SK-N-SH (cell line): ENCODE measurements around the gene STAT1.

ENCODE experiments used
- FOXJ3 ChIP-seq: sonication (generic); formaldehyde crosslinking; IDR thresholded peaks from 2 replicates; pipeline ENCODE4 v1.5.1; 2020; ENCODE audit warnings: mild to moderate bottlenecking, missing genetic modification reagents
- JUND ChIP-seq: IDR thresholded peaks from 2 replicates; pipeline ENCODE4 v1.4.0; 2012
- TEAD4 ChIP-seq: IDR thresholded peaks from 2 replicates; pipeline ENCODE4 v1.4.0; 2012; ENCODE audit warnings: mild to moderate bottlenecking, borderline replicate concordance; ENCODE audit not compliant: insufficient read depth
- YY1 ChIP-seq: IDR thresholded peaks from 2 replicates; pipeline ENCODE4 v1.4.0; 2012; ENCODE audit warnings: low read depth, mild to moderate bottlenecking
- TF ChIP-seq, protein P1 (sequence below): IDR thresholded peaks from 2 replicates; pipeline ENCODE4 v1.4.0; 2012; ENCODE audit warnings: low read depth, borderline replicate concordance
- TF ChIP-seq, protein P2 (sequence below): fragments of 200-600 bp; sonication (generic); IDR thresholded peaks from 2 replicates; pipeline ENCODE4 v1.6.1; 2017; ENCODE audit warnings: antibody characterized with exemption, mild to moderate bottlenecking, moderate library complexity
- TF ChIP-seq, protein P3 (sequence below): IDR thresholded peaks from 2 replicates; pipeline ENCODE4 v1.4.0; 2012; ENCODE audit warnings: low read depth

DNA sequence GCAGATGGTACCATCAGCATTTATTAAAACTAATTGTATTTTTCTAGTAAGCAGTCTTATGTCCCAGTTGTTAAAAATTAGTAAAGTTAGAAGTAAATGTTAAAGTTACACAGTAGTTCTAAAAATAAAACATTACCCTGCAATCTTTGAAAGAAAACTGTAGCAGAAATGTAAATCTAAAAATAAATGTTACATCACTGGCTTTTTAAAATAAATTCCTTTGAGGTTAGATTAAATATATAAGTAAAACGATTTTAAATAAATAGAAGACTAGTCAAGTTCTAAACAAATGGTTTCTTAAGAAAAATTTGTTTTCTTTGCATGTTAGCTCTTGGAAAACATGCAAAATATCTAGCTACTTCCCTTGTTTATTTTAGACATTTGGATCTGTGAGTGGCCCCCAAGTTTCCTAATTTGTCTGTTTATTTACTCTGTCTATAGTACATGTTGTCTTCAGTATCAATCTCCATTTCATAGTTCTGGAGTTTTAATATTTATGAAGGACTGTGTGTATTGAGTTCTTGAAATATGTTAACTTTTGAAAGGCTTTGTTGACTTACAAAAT, 75.1 kb downstream of the STAT1 start:
- TF ChIP-seq, protein P1, sequence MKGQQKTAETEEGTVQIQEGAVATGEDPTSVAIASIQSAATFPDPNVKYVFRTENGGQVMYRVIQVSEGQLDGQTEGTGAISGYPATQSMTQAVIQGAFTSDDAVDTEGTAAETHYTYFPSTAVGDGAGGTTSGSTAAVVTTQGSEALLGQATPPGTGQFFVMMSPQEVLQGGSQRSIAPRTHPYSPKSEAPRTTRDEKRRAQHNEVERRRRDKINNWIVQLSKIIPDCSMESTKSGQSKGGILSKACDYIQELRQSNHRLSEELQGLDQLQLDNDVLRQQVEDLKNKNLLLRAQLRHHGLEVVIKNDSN, result no peak
- TF ChIP-seq TEAD4 (no peak), JUND (no peak), YY1 (no peak), FOXJ3 (CRISPR knock-in tag) (no peak)
- TF ChIP-seq, protein P2, sequence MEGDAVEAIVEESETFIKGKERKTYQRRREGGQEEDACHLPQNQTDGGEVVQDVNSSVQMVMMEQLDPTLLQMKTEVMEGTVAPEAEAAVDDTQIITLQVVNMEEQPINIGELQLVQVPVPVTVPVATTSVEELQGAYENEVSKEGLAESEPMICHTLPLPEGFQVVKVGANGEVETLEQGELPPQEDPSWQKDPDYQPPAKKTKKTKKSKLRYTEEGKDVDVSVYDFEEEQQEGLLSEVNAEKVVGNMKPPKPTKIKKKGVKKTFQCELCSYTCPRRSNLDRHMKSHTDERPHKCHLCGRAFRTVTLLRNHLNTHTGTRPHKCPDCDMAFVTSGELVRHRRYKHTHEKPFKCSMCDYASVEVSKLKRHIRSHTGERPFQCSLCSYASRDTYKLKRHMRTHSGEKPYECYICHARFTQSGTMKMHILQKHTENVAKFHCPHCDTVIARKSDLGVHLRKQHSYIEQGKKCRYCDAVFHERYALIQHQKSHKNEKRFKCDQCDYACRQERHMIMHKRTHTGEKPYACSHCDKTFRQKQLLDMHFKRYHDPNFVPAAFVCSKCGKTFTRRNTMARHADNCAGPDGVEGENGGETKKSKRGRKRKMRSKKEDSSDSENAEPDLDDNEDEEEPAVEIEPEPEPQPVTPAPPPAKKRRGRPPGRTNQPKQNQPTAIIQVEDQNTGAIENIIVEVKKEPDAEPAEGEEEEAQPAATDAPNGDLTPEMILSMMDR, result no peak
- TF ChIP-seq, protein P3, sequence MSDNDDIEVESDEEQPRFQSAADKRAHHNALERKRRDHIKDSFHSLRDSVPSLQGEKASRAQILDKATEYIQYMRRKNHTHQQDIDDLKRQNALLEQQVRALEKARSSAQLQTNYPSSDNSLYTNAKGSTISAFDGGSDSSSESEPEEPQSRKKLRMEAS, result no peak
